GM21390 (cell line): ENCODE measurements around the gene ENGASE.

Experiments used
- ATAC-seq: cut with Tn5 transposase; IDR thresholded peaks from one replicate; pipeline ENCODE4 v1.9.1; 2021; ENCODE audit not compliant: unreplicated experiment

ENGASE gene

DNA sequence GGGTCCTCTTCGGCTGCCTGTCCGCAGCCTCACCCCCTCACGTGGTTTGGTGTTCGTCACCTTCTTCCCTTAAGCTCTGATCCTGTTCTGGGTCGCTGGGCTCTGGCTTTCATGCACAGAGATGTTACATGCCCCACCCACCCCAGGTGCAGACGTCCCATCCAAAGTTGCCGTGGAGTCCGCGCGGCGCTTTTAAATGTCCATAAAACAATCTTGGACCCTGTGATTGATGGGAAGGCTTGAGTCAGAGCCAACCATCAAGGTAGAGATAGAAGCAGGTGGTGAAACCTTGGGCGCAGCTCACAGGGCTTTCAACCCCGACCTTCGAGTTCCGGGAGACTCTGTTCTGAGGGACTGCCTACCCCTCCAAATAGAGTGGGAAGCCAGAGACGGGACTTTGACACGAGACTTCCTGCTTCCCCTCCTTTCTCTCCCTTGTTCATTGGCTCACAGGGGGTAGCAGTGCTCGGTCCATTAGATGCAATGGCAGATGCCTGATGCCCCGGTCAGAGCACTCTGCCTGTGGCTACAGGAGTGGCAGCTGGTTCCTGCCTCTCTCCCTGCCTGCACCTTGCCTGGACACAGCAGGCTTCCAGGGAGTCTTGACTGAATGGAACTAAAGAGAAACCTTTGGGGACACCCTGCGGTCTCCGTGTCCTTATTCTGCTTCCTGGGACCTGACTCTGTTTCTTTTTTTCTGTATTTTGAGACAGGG is 4.0 kb downstream of the ENGASE start:
- ATAC-seq = no peak

DNA sequence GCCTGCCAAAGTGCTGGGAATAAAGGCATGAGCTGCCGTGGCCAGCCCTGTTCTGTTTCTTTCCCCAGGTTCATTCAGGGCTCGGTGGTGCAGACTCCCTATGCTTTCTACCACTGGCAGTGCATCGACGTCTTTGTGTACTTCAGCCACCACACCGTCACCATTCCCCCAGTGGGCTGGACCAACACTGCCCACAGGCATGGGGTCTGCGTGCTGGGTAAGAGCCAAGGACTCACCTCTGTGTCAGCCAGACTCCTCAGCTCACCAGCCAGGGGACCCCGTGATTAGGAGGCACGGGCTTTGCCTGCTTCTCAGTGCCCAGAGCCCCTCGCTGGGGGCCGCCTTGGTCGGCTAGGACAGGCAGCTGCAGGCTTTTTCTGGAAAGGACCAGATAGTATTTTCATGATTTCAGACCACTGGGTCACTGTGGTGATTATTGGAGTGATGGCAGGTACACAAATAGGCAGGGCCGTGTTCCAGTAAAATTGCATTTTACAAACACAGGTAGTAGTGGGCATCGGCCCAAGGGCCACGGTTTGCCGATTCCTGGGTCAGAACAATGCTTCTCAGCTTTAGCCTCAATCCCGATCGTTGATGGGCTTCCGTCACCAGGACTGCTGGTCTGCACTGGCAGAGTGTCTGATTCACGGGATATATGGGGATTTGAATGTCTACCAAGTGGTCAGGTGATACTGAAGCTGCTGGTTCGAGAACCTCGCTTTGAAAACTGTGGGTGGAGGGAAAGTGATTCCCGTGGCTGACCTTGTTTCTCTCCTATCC is 5.0 kb downstream of the ENGASE start:
- no peak for ATAC-seq

DNA sequence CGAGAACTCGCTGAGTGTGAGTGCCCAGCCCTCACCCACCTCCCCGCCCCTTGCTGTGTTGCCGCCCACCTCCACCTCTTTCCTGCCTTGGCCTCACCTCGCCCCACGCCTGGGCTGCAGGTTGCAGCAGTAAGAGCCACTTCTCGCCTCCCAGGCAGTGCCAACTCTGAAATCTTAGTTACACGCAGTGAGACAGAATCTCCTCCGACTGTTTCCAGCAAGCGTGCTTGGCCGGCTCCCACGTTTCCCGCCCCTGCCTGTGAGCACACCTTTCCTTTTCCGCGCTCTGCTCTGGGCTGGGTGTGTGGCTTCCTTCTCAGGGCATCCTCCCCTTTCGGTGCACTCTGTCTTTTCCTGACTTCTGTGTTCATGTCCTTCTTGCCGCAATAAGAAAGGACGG is 5.7 kb downstream of the ENGASE start:
- no peak for ATAC-seq

DNA sequence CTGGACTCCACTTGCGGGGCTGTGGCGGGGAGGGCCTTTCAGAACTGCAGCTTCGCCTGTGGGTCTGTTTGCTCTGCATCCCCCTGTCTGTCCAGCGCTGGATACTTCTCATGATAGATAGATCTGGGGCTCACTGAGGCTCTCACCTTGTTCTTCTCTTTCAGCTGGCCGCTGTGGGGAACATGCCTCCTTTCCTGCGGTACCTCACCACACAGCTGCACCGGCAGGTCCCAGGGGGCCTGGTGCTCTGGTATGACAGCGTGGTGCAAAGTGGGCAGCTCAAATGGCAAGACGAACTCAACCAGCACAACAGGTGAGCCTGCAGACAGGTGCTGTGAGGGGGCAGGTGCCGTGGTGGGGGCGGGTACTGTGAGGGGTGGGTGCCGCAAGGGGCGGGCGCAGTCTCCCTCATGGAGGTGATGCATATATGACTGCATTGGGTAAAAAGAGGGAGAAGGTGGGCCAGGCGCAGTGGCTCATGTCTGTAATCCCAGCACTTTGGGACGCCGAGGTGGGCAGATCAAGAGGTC is 6.2 kb downstream of the ENGASE start:
- ATAC-seq = no peak

DNA sequence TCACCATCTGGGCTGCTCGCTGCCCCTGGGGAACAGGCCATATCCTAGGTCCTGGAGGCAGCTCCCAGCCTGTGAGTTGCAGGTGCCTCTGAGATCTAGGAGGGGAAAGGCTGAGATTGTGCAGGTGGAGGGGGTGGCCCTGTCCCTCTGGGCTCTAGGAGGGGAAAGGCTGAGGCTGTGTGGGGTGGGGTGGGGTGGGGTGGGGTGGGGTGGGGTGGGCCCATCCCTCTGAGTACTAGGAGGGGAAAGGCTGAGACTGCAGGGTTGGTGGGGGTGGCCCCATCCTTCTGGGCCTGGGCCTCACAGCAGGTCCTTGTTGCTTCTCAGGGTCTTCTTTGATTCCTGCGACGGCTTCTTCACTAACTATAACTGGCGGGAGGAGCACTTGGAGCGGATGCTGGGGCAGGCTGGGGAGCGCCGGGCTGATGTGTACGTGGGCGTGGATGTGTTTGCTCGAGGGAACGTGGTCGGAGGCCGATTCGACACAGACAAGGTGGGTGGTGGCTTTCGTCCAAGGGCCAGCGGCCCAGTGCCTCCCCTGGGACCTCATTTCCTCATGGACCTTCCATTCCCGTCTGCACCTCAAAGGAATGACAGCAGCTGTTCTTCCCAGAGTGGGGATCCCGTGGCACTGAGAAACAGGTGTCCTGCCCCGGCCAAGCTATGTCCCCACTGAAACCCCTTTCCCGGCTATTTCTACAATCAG is 7.1 kb downstream of the ENGASE start:
- no peak for ATAC-seq

DNA sequence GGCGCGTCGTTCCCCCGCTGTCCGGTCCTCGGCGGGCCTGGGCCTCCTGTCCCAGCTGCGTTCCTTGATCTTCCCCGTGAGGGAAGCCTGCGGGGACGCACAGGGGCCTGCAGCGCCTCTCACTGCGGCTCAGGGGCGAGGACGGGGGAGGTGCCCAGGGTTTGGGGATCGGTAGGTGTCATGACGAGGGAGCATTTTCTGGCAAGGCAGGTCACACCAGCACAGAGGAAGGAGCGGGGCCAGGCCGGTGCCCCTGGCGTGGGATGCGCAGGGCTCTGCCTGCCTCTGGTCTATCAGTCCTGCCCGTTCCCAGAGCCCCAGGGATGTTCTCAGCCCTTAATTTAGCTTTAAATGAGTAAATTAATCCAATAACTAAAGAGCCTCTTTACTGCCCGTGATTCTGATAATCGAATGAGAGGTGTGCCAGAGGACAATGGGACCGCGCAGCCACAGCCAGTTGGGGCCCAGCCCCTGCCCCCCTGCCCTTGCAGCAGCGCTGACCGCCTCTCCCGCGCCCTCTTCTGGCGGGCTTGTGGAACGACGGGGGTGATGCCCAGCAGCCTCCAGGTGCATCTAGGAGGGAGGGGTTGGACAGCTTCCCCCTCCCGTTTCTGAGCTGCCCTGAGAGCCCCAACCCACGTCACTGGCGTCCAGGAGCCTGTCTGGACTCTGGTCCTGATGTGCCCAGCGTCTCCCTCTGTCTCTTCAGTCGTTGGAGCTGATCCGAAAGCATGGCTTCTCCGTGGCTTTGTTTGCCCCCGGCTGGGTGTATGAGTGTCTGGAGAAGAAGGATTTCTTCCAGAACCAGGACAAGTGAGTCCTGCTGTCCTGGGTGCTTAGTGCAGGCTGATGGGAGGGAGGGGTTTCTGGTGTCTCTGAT is 7.9 kb downstream of the ENGASE start:
- no peak for ATAC-seq

DNA sequence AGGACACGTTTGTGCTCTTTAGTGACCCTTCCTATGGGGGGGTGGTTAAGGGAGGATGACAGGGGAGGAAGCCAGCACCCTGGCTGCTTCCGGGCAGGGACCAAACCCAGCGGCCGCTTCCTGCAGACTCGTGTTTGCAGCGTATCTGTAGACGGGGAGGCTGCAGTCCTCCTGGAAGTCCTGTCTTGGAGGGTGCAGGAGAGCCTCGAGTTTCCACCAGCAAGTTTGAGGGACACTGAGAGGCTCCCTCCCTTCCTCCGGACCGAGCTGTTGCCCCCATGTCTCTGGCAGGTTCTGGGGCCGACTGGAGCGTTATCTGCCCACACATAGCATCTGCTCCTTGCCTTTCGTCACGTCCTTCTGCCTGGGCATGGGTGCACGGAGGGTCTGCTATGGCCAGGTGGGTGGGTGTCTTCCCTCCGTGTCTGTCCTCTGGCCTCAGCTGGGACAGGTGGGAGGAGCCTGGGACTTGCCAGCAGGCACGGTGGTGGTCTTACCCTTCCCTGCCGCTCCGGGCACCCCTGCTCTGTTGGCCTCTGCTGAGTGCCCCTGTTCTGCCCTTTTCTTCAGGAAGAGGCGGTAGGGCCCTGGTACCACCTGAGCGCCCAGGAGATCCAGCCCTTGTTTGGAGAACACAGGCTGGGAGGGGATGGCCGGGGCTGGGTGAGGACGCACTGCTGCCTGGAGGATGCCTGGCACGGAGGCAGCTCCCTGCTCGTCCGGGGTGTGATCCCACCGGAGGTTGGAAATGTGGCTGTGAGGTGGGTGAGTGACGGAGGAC is 8.8 kb downstream of the ENGASE start:
- ATAC-seq = no peak

DNA sequence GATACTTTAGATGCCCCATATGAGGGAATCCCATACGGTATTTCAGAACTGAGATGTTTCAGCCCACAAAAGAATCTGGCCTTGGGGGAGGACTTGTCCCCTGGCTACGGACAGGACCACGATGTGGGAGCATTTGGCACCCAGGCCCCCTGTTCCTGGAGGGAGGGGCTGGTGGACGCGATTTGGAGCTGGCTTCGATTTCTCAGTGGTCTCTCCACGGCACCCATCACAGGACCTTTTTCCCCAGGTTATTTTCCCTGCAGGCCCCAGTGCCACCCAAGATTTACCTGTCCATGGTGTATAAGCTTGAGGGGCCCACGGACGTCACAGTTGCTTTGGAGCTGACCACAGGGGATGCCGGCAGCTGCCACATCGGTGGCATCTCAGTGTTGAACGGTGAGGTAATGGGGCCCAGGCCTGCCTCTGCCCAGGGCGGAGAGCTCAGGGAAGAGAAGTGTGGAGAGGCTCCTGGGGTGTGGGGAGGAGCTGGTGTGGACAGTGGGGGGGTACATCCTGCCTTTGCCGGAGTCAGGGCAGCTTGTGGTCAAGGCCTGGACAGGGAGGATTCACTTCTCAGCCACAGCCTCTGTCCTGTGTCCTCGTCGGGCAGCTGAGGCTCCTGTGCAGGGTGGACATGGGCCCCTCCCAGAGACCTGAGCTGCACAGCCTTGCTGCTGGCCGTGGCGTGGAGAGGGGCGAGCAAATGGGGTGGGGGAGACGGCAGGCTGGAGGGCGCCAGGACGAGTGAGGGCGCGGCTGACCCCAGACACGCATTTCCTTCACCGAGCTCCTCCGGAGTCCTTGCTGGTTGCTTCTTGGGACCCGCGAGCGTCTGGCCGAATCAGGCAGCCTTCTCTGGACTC is 9.9 kb downstream of the ENGASE start:
- ATAC-seq = no peak

DNA sequence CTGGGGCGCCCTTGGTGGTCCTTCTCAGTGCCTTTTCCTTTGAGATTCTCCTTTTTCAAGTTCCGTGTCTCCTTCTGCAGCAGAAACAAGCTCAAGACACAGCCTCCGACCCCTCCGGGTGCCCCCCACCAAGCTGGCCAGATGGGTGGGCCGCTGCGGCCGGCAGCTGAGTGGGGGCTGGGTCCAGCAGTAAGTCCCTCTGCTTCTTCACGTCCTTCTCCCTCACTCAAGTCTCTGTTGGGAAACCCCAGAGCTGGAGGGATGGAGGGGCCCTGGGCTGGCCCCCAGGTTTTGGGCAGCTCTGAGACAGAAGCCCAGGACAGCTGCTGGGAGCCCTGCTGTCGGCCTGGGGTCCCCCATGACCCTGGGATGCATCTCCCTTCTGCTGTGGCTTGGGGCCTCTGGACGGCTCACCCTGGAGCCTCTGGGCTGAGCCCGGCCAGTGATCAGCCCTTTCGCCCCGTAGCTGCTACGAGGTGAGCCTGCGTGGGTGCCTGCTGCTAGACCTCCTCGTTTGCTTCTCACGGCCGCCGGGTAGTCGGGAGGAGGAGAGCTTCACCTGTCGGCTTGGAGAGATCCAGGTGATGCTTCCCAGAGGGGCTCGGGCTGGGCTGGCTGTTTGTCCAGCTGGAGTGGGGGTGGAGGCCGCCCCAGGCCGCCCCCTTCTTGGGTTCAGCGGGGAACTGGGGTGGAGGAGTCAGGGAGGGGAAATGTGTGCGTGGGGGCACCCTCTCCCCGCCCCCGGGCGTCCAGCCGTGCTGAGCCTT is 10.7 kb downstream of the ENGASE start:
- no peak for ATAC-seq

DNA sequence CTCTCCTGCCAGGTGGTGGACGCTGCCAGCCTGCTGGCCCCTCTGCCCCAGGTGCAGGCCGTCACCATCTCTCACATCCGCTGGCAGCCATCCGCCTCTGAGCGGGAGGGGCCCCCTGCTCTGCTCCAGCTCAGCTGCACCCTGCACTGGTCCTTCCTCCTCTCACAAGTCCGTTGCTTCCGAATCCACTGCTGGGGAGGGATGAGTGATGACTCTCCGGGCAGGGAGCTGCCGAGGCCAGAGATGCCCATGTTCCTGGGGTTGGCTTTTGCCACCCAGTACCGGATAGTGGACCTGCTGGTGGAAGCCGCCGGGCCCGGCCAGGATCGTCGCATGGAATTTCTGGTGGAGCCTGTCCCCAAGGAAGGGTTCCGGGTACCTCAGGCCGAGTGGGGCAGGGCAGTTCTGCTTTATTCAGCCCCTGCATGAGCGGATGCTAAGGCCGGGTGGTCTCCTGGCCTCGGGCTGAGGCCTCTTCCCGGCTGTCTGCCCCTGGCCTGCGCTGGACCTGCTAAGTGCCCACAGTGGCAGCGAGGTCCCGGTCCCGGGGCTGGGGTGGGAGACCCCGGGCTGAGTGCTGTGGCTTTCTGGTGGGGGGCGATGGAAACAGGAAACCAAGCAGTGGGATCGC is 11.4 kb downstream of the ENGASE start:
- no peak for ATAC-seq

DNA sequence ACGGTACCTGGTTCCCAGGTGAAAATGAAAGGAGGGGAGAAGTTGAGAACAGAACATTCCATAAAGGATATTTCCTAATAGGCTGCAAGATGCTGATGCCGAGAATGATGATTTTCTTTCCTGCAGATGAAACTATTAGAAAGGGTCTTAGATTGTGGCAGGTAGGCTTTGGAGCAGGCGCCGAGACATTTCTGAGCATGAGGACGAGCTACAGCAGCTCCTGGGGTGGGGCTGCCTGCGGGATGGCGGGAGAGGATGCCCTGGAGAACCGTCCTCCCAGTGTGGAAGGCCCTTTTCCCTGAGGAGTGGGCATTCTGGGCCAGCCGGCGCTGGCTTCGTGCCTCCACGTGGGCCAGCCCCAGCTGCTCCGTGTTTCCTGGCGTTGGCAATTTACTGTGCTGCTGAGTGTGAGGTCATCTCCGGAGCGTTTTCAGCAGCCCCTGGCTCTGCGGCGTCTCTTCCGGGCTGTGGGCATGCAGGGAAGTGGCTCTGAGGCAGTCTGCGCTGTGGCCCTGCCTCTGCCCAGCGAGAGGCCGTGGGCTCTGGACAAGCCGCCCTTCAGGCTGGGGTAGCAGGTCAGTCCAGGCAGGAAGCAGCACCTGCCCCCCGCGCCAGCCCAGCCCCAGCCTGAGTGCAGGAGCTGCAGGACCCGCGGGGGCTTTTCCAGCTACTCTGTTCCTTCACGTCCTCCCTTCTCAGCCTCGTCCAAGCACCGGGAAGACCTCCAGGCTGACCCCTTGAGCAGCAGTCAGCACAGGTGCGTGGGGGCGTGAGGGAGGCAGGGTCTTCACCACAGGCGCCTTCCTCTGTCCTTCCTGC is 12.2 kb downstream of the ENGASE start:
- ATAC-seq = no peak

DNA sequence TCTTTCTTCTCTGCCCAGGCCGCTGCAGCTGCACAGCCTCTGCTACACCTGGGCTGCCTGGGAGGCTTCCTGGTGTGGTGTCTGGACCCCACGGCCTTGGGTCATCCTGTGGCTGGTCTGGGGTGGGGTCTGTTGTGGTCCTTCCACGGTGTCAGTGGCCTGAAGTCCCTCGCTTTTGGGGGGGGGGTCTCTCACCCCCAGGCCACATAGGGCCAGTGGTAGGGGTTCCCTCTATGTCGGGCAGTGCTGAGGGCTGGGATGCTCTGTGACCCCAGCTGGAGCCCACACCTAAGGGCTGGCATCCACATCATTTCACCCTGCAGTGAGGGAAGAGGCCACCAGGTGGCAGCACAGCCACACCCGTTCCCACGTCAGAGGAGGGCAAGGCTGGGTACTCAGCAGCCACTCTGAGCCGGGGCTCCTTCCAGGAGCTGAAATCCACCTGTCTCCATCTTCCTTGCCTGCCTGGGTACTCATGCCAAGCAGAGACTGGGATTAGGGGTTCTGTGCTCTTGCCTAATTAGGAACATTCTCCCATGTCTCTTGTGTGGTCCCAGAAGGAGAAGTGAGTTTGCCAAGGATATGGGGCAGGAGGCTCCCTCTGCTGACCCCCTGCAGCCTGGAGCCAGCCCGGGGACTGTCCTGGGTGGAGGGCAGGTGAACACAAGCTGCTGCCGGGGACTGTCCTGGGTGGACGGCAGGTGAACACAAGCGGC is 13.0 kb downstream of the ENGASE start:
- no peak for ATAC-seq

DNA sequence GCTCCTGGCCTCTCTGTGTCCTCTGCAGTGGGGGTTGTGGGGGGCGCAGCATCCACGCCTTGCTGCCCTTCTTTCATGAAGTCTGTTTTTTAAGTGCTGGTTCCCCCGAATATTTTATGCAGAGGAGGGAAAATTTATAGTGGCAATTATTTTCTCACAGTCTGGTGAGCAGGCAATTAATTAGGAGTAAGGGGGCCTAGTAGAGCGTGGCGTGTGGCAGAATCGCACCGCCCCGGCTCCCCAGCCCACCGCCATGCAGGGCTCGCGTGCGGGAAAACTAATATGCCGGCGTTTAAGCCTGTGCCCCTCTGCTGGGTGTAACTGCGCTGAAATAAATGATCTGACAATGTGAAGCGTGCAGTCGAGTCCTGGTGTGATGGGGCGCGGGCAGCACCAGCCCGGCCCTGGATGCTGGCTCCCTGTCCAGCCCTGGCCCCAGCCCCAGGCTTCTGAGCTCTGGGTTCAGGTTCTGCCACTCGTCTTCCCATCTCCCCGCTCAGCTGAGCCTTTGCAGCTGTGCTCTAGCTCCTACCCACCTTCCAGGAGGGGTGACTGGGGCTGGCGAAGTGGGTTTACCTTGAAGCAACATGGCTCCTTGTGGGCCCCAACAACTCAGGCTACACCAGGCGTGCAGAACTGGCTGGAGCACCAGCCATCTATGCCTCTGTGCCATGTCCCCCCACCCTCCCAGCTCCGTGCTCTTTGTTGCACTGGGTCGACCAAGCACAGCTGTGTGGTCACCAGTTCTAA is 13.8 kb downstream of the ENGASE start:
- ATAC-seq = no peak

DNA sequence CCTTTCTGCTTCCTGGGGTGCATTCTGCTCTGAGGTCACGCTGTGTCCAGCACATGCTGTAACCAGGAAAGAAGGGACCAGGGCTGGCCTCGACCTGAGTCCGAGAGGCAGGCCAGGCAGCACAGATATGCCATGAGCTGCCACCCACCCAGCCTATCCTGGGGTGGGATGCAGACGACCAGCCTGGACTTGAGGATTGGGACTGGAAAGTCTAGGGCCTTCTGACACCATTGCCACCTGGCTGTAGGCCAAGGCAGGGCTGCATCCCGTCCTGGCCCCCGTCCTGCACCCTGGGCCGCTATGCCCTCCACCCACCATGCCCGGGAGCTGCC is 14.3 kb downstream of the ENGASE start:
- ATAC-seq = no peak

DNA sequence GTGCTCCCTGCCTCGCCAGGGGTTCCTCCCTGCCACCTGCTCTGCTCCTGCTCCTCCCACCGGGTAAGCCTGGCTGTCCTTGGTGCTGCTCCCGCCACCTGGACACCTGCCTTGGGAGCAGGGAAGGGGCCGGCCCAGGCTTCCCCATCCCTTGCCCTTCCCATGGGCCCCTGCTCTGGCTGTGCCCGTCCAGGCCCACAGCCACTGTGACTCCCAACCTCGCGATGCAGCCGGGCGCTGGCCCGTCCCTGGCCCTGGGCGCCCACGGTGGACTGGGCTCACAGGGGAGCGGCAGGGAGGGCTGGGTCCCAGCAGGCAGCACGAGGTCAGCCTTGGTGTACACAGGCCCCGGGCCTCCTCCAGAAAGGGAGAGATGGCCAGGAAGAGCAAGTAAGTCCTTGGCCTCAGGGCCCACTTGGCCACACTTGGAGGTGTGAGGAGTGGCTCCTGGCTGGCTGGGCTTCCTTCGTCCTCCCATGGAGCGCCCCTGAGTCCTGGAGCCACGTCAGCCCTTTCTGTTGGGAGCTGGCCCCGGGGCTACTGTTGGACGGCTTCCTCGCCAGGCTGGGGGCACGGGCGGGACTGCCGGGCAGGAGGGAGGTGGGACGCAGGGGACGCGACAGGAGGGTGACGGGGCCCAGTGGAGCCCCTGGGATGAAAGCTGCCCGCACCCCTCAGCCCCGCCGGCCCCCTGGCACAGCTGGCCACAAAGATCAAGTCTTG is 15.3 kb downstream of the ENGASE start:
- ATAC-seq = no peak
